Neutrophil (primary cell): ENCODE measurements around the gene STAT1.
A peak's percentile ranks its signal among the peaks of the same experiment; 100 is the strongest.

ENCODE experiments used
- H3K27ac ChIP-seq: fragments of 200-600 bp; sonication (generic); 2 replicates; pipeline ENCODE4 v1.5.1; 2016; ENCODE audit warnings: mild to moderate bottlenecking, moderate library complexity
- H3K27me3 ChIP-seq: fragments of 200-600 bp; sonication (generic); 2 replicates; pipeline ENCODE4 v1.6.0; 2016; ENCODE audit warnings: mild to moderate bottlenecking
- H3K36me3 ChIP-seq: fragments of 200-600 bp; sonication (generic); 2 replicates; pipeline ENCODE4 v1.5.1; 2017
- H3K4me1 ChIP-seq, 2 experiments: fragments of 200-600 bp in 1 of 2; sonication (generic) in 1 of 2; 1 replicate in 1 of 2; 2 replicates in 1 of 2; pipeline versions ENCODE4 v1.5.1 to v1.6.1; 2013 to 2016; ENCODE audit warnings: low read depth in 1 of 2, low read length in 1 of 2, mild to moderate bottlenecking in 1 of 2, moderate library complexity in 1 of 2; ENCODE audit not compliant: control insufficient read depth in 1 of 2, insufficient read depth in 1 of 2
- H3K4me3 ChIP-seq, 2 experiments: fragments of 200-600 bp in 1 of 2; sonication (generic) in 1 of 2; 1 replicate in 1 of 2; 2 replicates in 1 of 2; pipeline ENCODE4 v1.5.1; 2013 to 2016; ENCODE audit warnings: low read depth in 1 of 2, low read length in 1 of 2, mild to moderate bottlenecking in 1 of 2, moderate library complexity in 1 of 2
- H3K9me3 ChIP-seq: fragments of 200-600 bp; sonication (generic); 2 replicates; pipeline ENCODE4 v1.5.1; 2016
- TF ChIP-seq, protein P1 (sequence below): fragments of 200-600 bp; sonication (generic); IDR thresholded peaks from 2 replicates; pipeline ENCODE4 v1.5.1; 2016; ENCODE audit warnings: antibody characterized with exemption

STAT1 gene

DNA sequence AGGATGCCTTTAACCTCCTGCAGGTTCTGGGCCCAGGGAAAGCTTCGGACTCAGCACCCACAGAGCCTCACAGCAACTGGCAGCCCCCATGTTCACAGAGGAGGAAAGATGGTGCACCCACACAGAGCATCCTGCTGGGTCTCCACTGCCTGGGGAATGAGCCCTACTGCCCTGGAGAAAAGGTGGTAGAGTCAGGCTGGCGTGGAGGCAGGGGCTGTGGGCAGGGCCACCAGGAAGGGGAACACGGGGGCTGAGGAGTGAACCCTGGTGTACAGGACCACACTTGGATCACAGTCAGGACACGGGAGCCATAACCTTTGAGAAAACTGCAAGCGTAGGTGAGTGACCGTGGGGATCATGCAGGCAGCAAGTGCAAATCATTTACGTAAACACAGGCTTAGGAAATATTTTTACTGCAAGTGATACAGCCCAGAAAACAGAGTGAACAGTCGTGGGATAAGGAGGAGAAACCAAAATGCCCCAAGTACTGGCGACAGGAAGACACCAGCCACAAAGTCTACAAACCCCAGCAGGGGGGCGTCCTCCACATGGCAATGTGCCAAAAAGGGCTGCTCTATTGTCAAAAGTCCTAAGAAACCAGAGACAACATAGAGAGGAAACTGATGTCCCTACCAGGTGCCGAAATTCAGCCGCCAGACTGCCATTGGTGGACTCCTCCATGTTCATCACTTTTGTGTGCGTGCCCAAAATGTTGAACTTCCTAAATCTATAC is 27.6 kb downstream of the STAT1 start:
- no peaks in the 10 kb centered on the region for H3K27me3 ChIP-seq
- H3K4me1 ChIP-seq: no peaks in the 10 kb centered on the region
- H3K36me3 ChIP-seq: peaks cover 100% of the 10 kb centered on the region
- no peaks in the 10 kb centered on the region for H3K9me3 ChIP-seq
- no peak overlapping the region for H3K27ac ChIP-seq
- no peak overlapping the region for H3K4me3 ChIP-seq
- TF ChIP-seq, protein P1, sequence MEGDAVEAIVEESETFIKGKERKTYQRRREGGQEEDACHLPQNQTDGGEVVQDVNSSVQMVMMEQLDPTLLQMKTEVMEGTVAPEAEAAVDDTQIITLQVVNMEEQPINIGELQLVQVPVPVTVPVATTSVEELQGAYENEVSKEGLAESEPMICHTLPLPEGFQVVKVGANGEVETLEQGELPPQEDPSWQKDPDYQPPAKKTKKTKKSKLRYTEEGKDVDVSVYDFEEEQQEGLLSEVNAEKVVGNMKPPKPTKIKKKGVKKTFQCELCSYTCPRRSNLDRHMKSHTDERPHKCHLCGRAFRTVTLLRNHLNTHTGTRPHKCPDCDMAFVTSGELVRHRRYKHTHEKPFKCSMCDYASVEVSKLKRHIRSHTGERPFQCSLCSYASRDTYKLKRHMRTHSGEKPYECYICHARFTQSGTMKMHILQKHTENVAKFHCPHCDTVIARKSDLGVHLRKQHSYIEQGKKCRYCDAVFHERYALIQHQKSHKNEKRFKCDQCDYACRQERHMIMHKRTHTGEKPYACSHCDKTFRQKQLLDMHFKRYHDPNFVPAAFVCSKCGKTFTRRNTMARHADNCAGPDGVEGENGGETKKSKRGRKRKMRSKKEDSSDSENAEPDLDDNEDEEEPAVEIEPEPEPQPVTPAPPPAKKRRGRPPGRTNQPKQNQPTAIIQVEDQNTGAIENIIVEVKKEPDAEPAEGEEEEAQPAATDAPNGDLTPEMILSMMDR: no peak

DNA sequence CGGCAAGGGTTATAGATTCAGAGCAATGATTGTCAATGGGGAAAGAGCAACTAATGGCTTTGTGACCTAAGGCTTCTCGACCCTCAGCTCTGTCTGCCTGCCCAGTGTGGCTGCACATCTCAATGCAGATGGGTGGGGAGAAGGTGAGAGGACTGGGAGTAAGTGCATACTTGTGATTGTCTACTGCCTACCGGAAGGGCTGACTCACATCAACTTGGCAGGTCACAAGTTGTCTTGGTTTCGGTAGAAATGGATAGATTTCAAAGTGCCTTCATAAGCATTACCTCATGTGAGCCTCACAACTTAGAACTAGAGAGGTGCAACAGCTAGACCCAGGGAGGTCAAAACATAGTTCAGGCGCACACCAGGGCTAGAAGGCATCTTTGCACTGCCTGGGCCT is 29.4 kb downstream of the STAT1 start:
- no peaks in the 10 kb centered on the region for H3K27me3 ChIP-seq
- peak overlapping the region; percentile 31 for H3K27ac ChIP-seq
- TF ChIP-seq, protein P1: no peak
- no peaks in the 10 kb centered on the region for H3K9me3 ChIP-seq
- H3K4me1 ChIP-seq: no peaks in the 10 kb centered on the region
- H3K4me3 ChIP-seq: no peak overlapping the region
- peaks cover 100% of the 10 kb centered on the region for H3K36me3 ChIP-seq

DNA sequence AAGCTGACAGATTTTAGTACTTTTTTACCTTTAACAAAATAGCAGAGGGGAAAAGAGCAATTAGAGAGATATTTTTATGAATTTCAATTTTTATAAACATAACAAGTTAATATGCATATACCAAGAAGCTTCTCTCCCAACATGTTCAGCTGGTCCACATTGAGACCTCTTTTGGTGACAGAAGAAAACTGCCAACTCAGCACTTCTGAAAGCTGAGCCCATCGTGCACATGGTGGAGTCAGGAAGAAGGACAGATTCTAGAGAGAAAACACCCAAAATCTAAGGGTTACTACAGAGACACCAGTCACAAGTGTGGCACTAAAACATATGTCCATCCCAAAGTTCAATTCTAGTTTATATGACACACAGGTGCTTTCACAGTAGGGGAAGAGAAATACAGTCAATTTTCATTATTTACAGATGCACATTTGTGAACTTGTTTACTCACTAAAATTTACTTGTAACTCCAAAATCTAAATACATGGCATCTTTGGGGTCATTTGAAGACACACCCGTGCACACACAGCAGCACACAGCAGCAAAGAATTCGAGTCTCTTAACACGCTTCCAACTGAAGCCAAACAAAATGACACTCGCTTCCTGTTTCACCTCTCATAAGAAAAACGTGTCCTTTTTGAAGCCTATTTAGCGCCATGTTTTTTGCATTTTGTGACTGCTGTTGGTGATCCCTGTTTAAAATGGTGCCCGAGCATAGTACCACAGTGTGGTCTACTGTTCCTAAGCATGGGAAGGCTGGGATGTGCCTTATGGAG is 31.5 kb downstream of the STAT1 start:
- Histone ChIP-seq H3K27me3 (no peaks in the 10 kb centered on the region), H3K4me1 (no peaks in the 10 kb centered on the region), H3K9me3 (no peaks in the 10 kb centered on the region), H3K4me3 (no peak overlapping the region), H3K36me3 (peaks cover 100% of the 10 kb centered on the region), H3K27ac (no peak overlapping the region)
- TF ChIP-seq, protein P1: no peak

DNA sequence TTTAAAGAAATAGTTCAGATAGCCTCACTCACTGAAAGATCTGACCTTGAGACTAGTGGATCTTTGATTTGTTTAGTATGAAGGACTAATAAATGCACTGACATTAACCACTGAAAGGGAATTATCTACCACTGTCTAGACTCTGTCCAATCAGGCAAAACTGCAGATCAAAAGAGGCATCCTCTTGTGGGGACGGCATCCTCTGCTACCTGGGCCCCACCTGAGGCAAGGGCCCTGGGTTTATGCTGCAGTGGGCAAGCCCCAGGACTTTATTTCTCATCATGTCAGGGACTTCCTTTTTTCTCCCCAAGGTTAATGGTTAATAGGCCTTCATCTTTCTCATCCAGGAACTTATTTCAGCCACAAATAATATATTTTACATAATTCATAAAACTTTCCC is 32.2 kb downstream of the STAT1 start:
- no peak overlapping the region for H3K27ac ChIP-seq
- H3K27me3 ChIP-seq: no peaks in the 10 kb centered on the region
- H3K36me3 ChIP-seq: peaks cover 100% of the 10 kb centered on the region
- H3K4me3 ChIP-seq: no peak overlapping the region
- no peaks in the 10 kb centered on the region for H3K9me3 ChIP-seq
- no peaks in the 10 kb centered on the region for H3K4me1 ChIP-seq
- TF ChIP-seq, protein P1: no peak

DNA sequence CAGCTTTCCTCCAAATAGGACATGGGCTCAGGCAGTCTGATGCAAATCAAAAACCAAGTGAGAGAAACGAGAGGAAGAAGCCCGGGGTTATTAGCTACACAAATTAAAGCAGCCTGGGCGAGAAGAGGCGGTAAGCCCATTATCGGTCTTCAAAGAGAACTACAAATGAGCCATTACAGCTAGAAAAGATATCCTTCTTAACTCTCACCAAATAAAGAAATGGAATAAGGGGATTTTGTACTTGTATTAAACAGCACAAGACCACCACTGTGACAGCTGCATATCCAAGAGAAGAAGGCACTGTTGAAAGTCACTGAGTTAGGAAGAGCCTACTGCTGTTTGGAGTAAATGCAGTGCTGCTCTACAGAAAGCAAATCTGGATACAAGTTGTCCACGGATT is 32.6 kb downstream of the STAT1 start:
- no peak overlapping the region for H3K4me3 ChIP-seq
- no peaks in the 10 kb centered on the region for H3K27me3 ChIP-seq
- H3K4me1 ChIP-seq: no peaks in the 10 kb centered on the region
- TF ChIP-seq, protein P1: no peak
- no peak overlapping the region for H3K27ac ChIP-seq
- no peaks in the 10 kb centered on the region for H3K9me3 ChIP-seq
- H3K36me3 ChIP-seq: peaks cover 100% of the 10 kb centered on the region
